Measurements from ENCODE around the gene RNF157.

DNA sequence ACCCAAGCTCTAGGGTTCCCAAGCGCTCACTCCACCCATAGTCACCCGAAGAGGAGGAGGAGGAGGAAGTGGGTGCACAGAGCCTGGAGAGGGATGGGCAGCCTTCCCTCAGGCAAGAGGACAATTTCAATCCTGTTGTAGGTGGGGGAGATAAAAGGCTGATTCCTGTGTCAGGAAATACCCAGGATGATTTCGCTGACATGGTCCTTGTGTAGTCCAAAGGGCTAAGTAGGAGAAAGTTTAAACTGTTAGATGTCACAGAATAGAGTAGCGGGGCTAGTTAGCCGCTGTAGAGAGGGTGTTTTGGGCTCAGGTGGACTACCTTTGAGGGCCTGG lies 135.4 kb downstream of the RNF157 start:
- TF ChIP-seq YY1 (IDR thresholded peaks at IDR 0.05; ENCODE audit: low read depth, low read length) (no peak), POLR2AphosphoS2 (IDR thresholded peaks at IDR 0.05; ENCODE audit: low read depth, low read length) (no peak), DPF2 (IDR thresholded peaks at IDR 0.05) (no peak), GABPA (IDR thresholded peaks at IDR 0.05; ENCODE audit: low read depth) (no peak), POLR2AphosphoS5 (IDR thresholded peaks at IDR 0.05; ENCODE audit: low read length) (no peak), ZNF217 (IDR thresholded peaks at IDR 0.05) (no peak)
- TF ChIP-seq, protein P1, sequence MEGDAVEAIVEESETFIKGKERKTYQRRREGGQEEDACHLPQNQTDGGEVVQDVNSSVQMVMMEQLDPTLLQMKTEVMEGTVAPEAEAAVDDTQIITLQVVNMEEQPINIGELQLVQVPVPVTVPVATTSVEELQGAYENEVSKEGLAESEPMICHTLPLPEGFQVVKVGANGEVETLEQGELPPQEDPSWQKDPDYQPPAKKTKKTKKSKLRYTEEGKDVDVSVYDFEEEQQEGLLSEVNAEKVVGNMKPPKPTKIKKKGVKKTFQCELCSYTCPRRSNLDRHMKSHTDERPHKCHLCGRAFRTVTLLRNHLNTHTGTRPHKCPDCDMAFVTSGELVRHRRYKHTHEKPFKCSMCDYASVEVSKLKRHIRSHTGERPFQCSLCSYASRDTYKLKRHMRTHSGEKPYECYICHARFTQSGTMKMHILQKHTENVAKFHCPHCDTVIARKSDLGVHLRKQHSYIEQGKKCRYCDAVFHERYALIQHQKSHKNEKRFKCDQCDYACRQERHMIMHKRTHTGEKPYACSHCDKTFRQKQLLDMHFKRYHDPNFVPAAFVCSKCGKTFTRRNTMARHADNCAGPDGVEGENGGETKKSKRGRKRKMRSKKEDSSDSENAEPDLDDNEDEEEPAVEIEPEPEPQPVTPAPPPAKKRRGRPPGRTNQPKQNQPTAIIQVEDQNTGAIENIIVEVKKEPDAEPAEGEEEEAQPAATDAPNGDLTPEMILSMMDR (IDR thresholded peaks at IDR 0.05 in 2 of 3, conservative IDR thresholded peaks at IDR 0.05 in 1 of 3; ENCODE audit: control insufficient read depth in 2 of 3, extremely low read depth in 1 of 3, insufficient read depth in 1 of 3, low read depth in 3 of 3, low read length in 3 of 3) = no peak
- TF ChIP-seq, protein P2, sequence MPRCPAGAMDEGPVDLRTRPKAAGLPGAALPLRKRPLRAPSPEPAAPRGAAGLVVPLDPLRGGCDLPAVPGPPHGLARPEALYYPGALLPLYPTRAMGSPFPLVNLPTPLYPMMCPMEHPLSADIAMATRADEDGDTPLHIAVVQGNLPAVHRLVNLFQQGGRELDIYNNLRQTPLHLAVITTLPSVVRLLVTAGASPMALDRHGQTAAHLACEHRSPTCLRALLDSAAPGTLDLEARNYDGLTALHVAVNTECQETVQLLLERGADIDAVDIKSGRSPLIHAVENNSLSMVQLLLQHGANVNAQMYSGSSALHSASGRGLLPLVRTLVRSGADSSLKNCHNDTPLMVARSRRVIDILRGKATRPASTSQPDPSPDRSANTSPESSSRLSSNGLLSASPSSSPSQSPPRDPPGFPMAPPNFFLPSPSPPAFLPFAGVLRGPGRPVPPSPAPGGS (IDR thresholded peaks at IDR 0.05; ENCODE audit: borderline replicate concordance, insufficient read depth, low read depth, low read length, poor library complexity, severe bottlenecking) = no peak
- TF ChIP-seq, protein P3, sequence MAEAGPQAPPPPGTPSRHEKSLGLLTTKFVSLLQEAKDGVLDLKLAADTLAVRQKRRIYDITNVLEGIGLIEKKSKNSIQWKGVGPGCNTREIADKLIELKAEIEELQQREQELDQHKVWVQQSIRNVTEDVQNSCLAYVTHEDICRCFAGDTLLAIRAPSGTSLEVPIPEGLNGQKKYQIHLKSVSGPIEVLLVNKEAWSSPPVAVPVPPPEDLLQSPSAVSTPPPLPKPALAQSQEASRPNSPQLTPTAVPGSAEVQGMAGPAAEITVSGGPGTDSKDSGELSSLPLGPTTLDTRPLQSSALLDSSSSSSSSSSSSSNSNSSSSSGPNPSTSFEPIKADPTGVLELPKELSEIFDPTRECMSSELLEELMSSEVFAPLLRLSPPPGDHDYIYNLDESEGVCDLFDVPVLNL (IDR thresholded peaks at IDR 0.05; ENCODE audit: low read depth, low read length) = no peak

Measured in GM12878 (cell line).